SK-MEL-5 (cell line): Measurements from ENCODE around the gene TAAR1. TPM values are rescaled to one million over a fixed set of nuclear protein-coding genes. Genes with fewer than 3 reads are reported as not detected.
"Not testable (repeated sequence)": the region's sequence is repeated elsewhere in the genome, so short reads cannot be mapped to it uniquely, and the experiment has no call there.

Source experiments
- DNase-seq: peaks from one replicate; pipeline ENCODE4 v3.0.0-alpha.2; 2016; ENCODE audit warnings: low read depth, low spot score
- in situ Hi-C: cut with HindIII; loops from 2 replicates; pipeline ENCODE4 v1.10.0; 2016; ENCODE audit warnings: low sequenced_read_pairs, high pct_unique_total_duplicates, low pct_unique_long_range_greater_than_20kb
- total RNA-seq: library from RNA; depleted of rRNA; stranded (reverse); fragments of >200 nt; shearing (Covaris generic); gene quantifications from 2 replicates; pipeline ENCODE4 v1.2.3, GENCODE V29; 2014

The TAAR1 gene
- total RNA-seq, 1 experiment from 2014 or later, result not detected

GRCh38 chr6:132669690-132670291 is 10.8 kb upstream of the TAAR1 start:
- in situ Hi-C loops, result no loop called here
- peak; percentile 60 for DNase-seq

GRCh38 chr6:132666118-132666517 is 7.1 kb upstream of the TAAR1 start:
- in situ Hi-C loops, result no loop called here

GRCh38 chr6:132664309-132665034 is 5.5 kb upstream of the TAAR1 start:
- in situ Hi-C loops, result no loop called here
- no peak for DNase-seq

More at GRCh38 chr6:132666118-132666517, 7.1 kb upstream of the TAAR1 start:
- no peak for DNase-seq

GRCh38 chr6:132663661-132664060 is 4.7 kb upstream of the TAAR1 start:
- in situ Hi-C loops, result no loop called here
- DNase-seq, result no peak

- in situ Hi-C loops, result no loop called here
- DNase-seq, result peak; percentile 26
Observed at GRCh38 chr6:132661906-132662305, 2.9 kb upstream of the TAAR1 start.

- DNase-seq, result no peak
- in situ Hi-C loops, result no loop called here
Observed at GRCh38 chr6:132651062-132651461, 7.9 kb downstream of the TAAR1 start.

- in situ Hi-C loops, result no loop called here
- no peak for DNase-seq
Observed at GRCh38 chr6:132650429-132650828, 8.6 kb downstream of the TAAR1 start.

GRCh38 chr6:132648828-132649227 is 10.2 kb downstream of the TAAR1 start:
- in situ Hi-C loops, result no loop called here

GRCh38 chr6:132648356-132648755 is 10.6 kb downstream of the TAAR1 start:
- peak; percentile 37 for DNase-seq
- in situ Hi-C loops, result no loop called here

More at GRCh38 chr6:132648828-132649227, 10.2 kb downstream of the TAAR1 start:
- DNase-seq, result no peak

- no peak for DNase-seq
- in situ Hi-C loops, result no loop called here
Observed at GRCh38 chr6:132643547-132643946, 15.4 kb downstream of the TAAR1 start.

GRCh38 chr6:132637135-132637534 is 21.8 kb downstream of the TAAR1 start:
- in situ Hi-C loops, DNase-seq: not testable (repeated sequence)

- in situ Hi-C loops, DNase-seq: not testable (repeated sequence)
Observed at GRCh38 chr6:132635906-132636305, 23.1 kb downstream of the TAAR1 start.

GRCh38 chr6:132635288-132635687 is 23.7 kb downstream of the TAAR1 start:
- DNase-seq, in situ Hi-C loops: not testable (repeated sequence)

GRCh38 chr6:132634796-132635195 is 24.2 kb downstream of the TAAR1 start:
- no peak for DNase-seq
- in situ Hi-C loops, result no loop called here

GRCh38 chr6:132633362-132633761 is 25.6 kb downstream of the TAAR1 start:
- in situ Hi-C loops, result no loop called here
- DNase-seq, result no peak

- in situ Hi-C loops, result no loop called here
Observed at GRCh38 chr6:132624175-132624574, 34.8 kb downstream of the TAAR1 start, which contains the start of gene TAAR2. Gene TAAR2, minus strand, starts transcription at chr6:132624275. Its CDS starts 0 bp downstream, at chr6:132624275.

GRCh38 chr6:132623106-132623845 is 35.7 kb downstream of the TAAR1 start:
- no peak for DNase-seq
- in situ Hi-C loops, result no loop called here

More at GRCh38 chr6:132624175-132624574, 34.8 kb downstream of the TAAR1 start, which contains the start of gene TAAR2:
- no peak for DNase-seq

GRCh38 chr6:132616677-132617076 is 42.3 kb downstream of the TAAR1 start:
- DNase-seq, result no peak
- in situ Hi-C loops, result no loop called here
